Stimulated activated CD4-positive, alpha-beta T cell treated with anti-CD3 and anti-CD28 coated beads, Interleukin-4, amount 100 ng/mL, for 4 hours (primary cell): ENCODE data around the gene BABAM1.

Experiments used
- DNase-seq, 2 experiments: peaks; one replicate each; pipeline ENCODE4 v3.0.0-alpha.2; 2020

The BABAM1 gene

GRCh38 chr19:17266975-17267788 lies at the start of gene BABAM1:
Gene BABAM1, plus strand, starts transcription at chr19:17267443. Its CDS starts 1,364 bp downstream, at chr19:17268807.
- DNase-seq = peak; percentile 83 to 95

- no peak for DNase-seq
Observed at GRCh38 chr19:17219286-17219685, 48.0 kb upstream of the BABAM1 start.

DNA sequence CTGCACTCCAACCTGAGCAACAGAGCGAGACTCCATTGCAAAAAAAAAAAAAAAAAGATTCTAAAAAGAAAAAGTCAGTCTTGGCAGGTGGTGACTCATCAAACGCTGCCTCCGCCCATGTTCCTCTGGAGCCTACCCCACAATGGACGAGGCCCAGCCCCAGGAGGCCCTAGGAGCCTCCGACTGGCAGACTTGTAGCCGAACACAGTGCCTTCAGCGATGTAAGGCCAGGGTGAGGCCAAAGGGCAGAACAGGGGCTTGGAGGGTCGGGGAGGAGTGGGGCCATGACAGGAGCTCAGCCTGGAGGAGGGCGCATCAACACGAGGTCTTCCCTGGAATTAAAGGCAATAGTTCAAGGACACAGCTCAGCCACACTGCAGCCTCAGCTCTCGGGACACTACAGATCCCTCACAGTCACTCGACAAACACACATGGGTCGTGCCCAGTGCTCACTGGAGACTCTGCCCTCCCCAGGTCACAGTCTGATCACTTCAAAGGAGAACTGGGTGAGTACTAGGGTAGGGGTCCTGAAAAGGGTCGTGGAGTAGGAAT lies 47.0 kb upstream of the BABAM1 start:
- DNase-seq = peak in 1 of 2 experiments; percentile 40

DNA sequence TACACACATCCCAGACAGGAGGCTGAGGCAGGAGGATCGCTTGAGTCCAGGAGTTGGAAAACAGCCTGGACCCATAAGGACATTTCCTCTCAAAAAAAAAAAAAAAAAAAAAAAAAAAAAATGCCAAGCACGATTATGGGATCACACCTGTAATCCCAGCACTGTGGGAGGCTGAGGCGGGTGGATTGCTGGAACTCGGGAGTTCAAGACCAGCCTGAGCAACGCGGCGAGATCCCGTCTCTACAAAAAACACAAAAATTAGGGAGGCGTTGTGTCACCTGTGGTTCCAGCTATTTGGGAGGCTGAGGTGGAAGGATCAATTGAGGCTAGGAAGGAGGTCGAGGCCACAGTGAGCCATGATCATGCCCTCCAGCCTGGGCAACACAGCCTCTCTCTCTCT lies 42.2 kb upstream of the BABAM1 start:
- no peak for DNase-seq

DNA sequence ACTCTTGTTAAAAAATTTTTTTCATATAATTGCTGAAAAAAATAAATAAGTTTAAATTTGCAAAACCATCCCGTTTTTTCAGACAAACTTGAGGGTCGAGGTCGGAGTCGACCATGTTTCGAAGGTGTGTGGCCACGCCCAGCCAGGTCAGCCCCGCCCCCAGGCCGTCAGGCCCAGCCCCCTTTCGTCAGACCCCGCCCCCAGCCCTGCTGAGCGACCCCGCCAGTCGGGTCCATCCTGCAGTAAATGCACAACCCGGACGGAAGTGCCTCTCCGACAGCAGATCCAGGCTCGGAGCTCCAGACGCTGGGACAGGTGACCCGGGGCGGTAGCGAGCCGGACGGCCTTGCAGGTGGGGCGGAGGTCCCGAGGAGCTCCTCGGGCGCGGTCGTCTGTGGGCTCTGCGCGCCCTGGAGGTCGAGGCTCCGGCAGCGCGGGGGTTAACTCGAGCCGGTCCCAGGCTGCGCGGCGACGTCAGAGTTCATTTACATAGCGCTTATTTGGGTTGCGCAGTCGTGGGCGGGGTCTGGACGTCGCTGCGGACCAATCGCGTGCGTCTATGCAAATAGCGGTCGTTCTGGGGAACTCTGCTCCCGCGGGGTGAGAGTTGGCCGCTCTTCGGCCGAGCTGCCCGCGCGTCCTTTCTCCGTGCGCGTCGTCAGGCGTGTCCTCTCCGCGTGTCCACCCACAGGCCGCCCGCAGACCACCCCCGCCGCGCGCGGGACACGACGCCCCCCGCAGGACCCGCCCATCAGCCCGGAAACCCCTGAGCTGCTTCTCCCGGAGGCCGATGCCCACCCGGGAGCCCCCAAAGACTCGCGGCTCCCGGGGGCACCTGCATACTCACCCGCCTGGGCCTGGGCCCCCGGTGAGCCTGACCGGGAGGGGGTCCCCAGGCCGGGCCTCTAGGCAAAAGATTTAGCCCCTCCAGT lies 41.0 kb upstream of the BABAM1 start, which contains the start of gene OCEL1:
Gene OCEL1, plus strand, starts transcription at position 225 of the 932 bp plus-strand sequence. Its CDS starts 22 bp downstream, at position 247.
- DNase-seq = peak; percentile 96

- DNase-seq = no peak
Observed at GRCh38 chr19:17227798-17228367, 39.4 kb upstream of the BABAM1 start.

- no peak for DNase-seq
Observed at GRCh38 chr19:17229890-17230289, 37.4 kb upstream of the BABAM1 start.

- no peak for DNase-seq
Observed at GRCh38 chr19:17232258-17232657, 35.0 kb upstream of the BABAM1 start.

DNA sequence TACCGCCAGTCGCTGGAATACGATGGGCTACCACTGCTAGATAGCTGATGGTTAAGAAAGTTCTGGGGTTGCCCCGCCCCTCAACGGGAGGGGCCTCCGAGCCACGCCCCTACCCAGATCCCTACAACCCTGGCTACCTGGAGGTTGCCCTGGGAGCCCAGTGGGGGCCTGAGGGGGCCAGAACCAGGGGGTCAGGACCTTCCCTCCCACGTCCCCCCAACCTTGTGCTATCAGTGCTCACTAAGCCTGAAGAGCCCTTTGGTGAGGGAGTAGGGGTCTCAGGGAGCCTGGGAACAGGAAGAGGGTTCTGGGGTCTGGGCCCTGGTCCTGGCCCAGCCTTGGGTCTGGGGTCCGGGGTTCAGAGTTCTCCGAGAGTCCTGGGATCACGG lies 32.3 kb upstream of the BABAM1 start:
- peak; percentile 55 to 62 for DNase-seq

DNA sequence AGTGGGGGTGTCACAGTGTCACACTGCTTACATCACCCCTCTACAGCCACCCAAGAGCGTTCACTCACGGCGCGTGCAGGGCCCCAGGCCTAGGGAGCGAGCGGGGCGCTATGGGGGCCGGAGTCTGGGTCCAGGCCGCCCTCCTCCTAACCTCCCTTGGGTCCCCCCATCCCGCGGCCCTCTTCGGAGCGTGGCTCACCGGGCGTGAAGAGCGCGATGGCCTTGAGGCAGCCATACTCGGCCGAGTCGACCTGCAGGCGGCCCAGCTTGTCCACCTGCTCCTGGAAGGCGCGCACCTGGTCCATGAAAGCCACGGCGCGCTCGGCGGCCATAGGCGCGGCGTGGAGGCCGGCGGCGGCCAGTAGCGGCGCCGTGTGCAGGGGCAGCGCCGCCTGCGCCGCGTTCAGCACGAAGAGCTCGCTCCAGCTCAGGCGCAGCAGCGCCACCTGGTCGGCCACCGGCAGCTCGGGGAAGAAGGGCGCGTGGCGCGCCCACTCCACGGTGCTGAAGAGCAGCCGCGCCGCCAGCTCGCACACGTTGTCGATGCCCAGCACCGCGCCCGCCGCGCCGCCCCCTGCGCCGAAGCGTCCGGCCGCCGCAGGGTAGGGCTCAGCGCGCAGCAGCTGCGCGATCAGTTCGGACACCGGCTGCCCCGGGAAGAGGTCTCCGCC lies 31.8 kb upstream of the BABAM1 start:
- peak; percentile 70 to 78 for DNase-seq

DNA sequence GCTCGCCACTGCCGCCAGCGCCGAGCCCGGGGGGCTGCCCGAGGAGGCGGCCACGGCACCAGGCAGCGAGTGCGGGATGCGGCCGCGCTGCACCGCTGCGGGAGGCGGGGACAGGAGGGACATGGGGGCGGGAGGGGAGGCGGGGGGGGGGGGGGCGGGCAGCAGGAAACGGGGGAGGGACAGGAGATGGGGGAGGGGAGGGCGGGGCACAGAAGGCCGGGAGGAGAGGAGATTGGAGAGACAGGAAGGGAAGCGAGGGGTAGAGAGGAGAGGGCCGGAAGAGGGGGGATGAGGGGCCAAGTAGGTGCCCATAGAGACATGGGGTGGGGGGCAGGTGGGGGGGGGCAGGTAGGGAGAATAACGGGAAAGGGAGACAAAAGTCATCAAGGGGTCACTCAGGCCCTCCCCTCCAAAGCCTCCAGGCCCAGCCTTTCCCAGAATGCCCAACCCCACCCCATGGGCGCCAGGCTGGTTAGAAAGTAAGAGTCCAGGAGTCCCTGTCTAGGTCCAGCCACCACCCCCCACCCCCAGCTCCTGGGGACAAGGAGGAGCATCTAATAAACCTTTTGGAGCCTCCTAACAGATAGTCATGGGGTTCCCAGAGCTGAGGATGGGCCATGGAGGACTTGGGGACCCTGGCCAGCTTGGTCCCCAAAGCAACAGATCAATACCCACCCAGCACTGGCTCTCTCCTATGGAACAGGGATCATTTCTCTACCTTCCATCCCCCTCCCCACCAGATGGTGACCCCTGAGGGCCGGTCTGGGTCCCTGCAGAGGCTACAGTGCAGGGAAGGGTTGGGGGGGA lies 31.1 kb upstream of the BABAM1 start:
- no peak for DNase-seq

DNA sequence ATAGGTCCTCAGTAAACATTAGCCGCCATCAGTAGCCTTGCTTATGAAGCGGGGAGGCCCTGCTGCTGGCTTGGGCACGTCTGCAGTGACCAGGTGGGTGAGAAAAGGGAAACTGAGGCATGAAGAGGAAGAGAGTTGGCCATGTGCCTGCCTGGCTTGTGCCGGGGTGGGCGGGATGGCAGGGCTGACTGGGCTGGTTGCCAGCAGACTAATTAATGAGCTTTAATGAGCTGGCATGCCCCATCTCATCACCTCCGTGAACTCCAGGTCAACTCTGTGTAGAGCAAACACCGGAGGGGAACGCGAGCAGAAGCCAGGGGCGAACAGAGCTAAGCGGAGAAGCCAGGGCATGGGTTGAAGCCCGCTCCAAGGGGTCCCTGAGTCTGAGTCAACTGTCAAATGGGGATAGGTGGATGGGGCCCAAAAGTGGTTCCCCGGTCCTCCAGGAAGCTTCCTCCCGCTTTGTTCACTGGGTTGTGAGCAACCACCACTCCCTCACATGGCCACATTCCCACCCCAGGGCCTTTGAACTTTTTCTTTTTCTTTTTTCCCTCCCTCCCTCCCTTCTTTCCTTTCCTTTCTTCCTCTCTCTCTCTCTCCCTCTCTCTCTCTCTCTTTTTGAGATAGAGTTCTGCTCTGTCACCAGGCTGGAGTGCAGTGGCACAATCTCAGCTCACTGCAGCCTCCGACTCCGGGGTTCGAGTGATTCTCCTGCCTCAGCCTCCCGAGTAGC lies 30.3 kb upstream of the BABAM1 start:
- DNase-seq = no peak

DNA sequence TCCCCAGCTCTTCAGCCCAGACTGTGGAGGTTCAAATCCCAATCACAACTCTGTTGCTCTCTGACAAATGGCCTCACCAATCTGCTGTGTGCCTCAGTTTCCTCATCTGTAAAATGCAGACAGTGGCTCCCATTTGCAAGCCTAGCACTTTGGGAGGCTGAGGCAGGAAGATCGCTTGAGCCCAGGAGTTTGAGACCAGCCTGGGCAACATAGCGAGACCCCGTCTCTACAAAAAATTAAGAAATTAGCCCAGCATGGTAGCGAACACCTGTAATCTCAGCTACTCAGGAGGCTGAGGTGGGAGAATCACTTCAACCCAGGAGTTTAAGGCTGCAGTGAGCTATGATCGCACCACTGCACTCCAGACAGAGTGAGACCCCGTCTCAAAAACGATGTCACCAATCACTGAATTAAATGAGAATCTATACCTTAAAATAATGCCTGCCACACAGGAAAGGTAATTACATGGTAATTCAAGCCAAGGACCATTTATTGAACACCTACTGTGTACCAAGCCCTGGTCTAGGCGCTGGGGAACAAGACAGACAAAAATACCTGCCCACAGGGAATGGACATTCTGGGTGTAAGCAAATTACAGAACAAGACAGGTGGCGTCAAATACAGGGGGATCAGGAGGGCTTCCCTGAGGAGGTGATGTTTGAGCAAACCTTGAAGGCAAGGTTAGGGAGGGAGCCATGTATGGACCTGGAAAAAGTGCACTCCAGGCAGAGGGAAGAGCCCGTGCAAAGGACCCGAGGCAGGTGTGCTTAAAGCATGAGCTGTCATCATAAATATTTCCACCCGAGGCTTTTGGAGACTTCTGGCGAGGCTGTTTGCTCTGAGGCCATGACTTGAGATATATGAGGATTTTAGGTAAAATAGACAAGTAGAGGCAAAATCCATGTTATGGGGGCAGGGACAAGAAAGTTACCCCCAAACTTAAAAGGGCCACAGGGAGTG lies 29.2 kb upstream of the BABAM1 start:
- DNase-seq = no peak

DNA sequence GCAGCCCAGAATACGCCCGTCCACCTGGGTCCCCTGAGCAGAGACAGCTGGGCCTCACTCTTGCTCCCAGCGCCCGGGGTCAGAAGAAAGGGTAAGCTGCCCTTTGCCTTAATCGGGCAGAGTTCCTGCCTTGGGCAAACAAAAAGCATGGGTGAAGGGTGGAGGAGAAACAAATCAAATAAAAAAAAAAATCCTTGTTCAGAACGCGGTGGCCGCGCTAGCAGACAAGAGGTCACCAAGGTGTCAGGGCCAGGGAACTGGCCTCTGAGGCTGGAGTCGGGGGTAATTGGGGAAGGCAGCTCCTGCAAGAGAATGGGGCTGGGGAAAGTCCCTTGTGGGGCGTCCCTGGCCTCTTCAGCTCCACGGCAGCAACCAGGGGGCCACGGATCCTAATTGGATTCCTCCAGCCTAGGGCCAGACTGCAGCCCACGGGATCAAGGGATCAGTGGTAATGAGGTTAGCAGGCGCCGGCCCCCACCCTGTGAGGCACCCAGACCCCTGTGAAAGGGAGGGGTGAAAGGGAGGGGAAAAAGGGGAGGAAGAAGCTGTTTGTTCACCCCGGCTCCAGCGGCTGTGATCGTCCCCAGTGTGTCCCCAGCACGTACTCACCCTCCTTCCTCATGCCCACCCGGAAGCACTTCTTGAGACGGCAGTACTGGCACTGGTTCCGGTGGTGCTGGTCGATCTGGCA lies 27.0 kb upstream of the BABAM1 start:
- DNase-seq = no peak

- no peak for DNase-seq
Observed at GRCh38 chr19:17240826-17241399, 26.3 kb upstream of the BABAM1 start.

DNA sequence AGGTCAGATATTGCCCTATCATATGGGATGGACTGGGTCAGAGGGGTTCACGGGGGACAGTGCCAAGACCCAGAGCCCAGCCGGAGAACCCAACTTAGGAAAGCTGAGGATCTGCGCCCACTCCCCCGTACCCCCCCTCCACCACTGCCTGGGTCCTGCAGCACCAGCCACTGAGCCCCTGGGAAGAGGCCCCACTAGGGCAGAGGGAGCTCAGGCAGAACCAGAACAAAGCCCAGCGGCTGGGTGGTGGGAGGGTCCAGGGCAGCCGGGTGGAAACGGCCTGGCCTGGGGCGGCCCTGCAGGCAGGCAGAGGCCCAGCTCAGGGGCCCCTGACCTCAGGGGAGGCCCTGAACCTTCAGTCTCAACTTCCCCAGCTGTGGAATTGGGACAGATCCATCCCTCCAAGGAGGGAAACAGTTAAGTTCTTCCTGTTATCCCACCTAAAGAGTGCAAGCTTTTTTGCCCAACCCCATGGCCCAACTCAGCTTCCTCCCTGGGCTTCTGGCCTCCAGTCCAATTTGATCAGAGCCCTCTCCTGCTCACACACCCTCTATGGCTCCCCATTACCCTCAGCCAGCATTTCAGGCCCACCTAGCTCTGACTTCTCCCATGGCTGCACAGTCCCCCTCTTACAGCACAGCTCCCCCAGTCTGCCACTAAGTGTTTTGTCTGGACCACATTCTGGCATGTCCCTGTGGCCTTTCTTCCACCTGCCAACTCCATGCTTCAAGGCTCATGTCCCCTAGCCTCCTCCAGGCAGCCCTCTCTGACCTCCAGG lies 24.6 kb upstream of the BABAM1 start:
- no peak for DNase-seq

DNA sequence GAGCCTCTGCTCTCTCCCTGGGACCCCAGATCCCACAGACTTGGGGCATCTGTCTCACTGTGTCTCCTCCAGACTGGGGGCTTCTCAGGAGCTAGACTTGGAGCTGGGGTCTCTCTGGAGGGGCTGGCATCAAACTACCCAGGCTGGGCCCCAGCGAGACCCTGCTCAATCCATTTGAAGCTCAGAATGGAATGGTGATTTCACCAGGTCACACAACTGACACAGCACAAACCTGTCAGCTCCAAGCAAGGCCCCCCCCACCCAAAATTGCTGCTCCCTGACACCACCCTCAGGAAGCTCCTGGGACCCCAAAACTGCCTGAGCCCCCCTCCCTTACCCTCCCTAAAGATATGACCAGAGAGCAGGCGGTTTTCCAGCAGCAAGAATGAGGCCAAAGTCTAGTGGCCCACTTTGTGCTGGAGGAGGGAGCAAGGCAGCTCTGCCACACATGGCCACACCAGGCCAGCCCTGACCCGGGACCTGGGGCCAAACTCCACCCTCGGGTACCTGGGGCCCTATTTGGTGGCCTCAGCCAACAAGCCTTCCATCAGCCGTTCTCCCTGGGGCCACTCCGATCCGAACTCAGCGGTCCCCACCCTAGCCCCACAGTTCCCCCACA lies 23.9 kb upstream of the BABAM1 start:
- DNase-seq = no peak
